NOMO-1 (cell line): ENCODE results near the gene MRPS23.
A peak's percentile ranks its signal among the peaks of the same experiment; 100 is the strongest.
"Not testable (repeated sequence)": the region's sequence is repeated elsewhere in the genome, so short reads cannot be mapped to it uniquely, and the experiment has no call there.

Experiments
- DNase-seq, 2 experiments: peaks; one replicate each; lab custom pipeline; 2025; ENCODE audit not compliant: unreplicated experiment in 2 of 2; lab: John Stamatoyannopoulos, UW

The MRPS23 gene

GRCh38 chr17:57864273-57864672 lies 14.4 kb upstream of the MRPS23 start:
- no peak for DNase-seq

- DNase-seq, result no peak
Measured at GRCh38 chr17:57862694-57863667, 13.1 kb upstream of the MRPS23 start.

- no peak for DNase-seq
Measured at GRCh38 chr17:57861790-57862693, 12.2 kb upstream of the MRPS23 start.

GRCh38 chr17:57861000-57861789 lies 11.4 kb upstream of the MRPS23 start:
- peak; percentile 90 to 92 for DNase-seq

- DNase-seq, result no peak
Measured at GRCh38 chr17:57860414-57860999, 10.7 kb upstream of the MRPS23 start.

- no peak for DNase-seq
Measured at GRCh38 chr17:57859601-57860413, 10.0 kb upstream of the MRPS23 start.

- no peak for DNase-seq
Measured at GRCh38 chr17:57858838-57859237, 9.0 kb upstream of the MRPS23 start.

GRCh38 chr17:57856792-57857620 lies 7.2 kb upstream of the MRPS23 start:
- DNase-seq, result no peak

GRCh38 chr17:57855391-57856035 lies 5.7 kb upstream of the MRPS23 start:
- no peak for DNase-seq

- no peak for DNase-seq
Measured at GRCh38 chr17:57853695-57854094, 3.9 kb upstream of the MRPS23 start.

- no peak for DNase-seq
Measured at GRCh38 chr17:57852955-57853328, 3.1 kb upstream of the MRPS23 start.

GRCh38 chr17:57852092-57852954 lies 2.5 kb upstream of the MRPS23 start:
- peak in 1 of 2 experiments; percentile 32 for DNase-seq

- peak in 1 of 2 experiments; percentile 44 for DNase-seq
Measured at GRCh38 chr17:57849163-57849873, 526 bp downstream of the MRPS23 start.

- DNase-seq, result not testable (repeated sequence)
Measured at GRCh38 chr17:57846056-57846945, 3.5 kb downstream of the MRPS23 start.

GRCh38 chr17:57842280-57842679 lies 7.6 kb downstream of the MRPS23 start:
- DNase-seq, result no peak

- no peak for DNase-seq
Measured at GRCh38 chr17:57839571-57839923, 10.3 kb downstream of the MRPS23 start.
